ENCODE measurements around the gene B4GALT3. TPM values are rescaled to one million over a fixed set of nuclear protein-coding genes. Genes with fewer than 3 reads are reported as not detected.

The B4GALT3 gene
- total RNA-seq, 2 donors from 2014 or later: 38.2 to 68.7 TPM

GRCh38 chr1:161196521-161197451 lies 19.5 kb upstream of the B4GALT3 start:
- Histone ChIP-seq H3K36me3 (no peaks in the 10 kb centered on the region), H3K9me3 (no peaks in the 10 kb centered on the region), H3K4me1 (replicated peaks) (no peaks in the 10 kb centered on the region), H3K27me3 (replicated peaks; ENCODE audit: insufficient read depth) (no peaks in the 10 kb centered on the region), H3K27ac (peak overlapping the region; percentile 45 to 59), H3K4me3 (no peak overlapping the region)
- TF ChIP-seq POLR2A (IDR thresholded peaks at IDR 0.05) (no peak), POLR2AphosphoS5 (IDR thresholded peaks at IDR 0.05) (no peak)
- TF ChIP-seq, protein P1, sequence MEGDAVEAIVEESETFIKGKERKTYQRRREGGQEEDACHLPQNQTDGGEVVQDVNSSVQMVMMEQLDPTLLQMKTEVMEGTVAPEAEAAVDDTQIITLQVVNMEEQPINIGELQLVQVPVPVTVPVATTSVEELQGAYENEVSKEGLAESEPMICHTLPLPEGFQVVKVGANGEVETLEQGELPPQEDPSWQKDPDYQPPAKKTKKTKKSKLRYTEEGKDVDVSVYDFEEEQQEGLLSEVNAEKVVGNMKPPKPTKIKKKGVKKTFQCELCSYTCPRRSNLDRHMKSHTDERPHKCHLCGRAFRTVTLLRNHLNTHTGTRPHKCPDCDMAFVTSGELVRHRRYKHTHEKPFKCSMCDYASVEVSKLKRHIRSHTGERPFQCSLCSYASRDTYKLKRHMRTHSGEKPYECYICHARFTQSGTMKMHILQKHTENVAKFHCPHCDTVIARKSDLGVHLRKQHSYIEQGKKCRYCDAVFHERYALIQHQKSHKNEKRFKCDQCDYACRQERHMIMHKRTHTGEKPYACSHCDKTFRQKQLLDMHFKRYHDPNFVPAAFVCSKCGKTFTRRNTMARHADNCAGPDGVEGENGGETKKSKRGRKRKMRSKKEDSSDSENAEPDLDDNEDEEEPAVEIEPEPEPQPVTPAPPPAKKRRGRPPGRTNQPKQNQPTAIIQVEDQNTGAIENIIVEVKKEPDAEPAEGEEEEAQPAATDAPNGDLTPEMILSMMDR (IDR thresholded peaks at IDR 0.05): no peak
- WGBS: 74% methylated on average over 27 of the region's 27 CpGs
- intact Hi-C loops (cut with DNase I): no loop called here
- DNase-seq (ENCODE audit: low spot score): no peak

DNA sequence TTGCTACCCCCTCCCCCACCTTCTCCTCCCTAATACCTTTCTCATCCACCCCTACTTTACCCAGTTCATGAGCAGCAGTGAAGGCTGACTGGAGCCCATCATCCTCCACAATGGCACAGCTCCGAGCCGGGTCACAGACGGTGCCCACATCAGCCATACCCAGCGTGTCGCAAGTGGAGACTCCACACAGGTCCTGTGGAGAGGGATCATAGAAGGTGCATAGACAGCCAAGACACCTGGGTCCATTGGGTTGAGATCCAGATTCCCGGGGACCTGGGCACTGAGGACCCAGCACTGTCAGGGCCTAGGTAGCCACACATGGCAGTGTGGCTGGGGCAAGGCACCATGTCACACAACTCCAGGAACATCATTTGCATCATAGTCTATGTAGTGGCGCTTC lies 18.8 kb upstream of the B4GALT3 start:
- Histone ChIP-seq H3K4me3 (no peak overlapping the region), H3K36me3 (no peaks in the 10 kb centered on the region), H3K4me1 (replicated peaks) (no peaks in the 10 kb centered on the region), H3K27ac (no peak overlapping the region), H3K27me3 (replicated peaks; ENCODE audit: insufficient read depth) (no peaks in the 10 kb centered on the region), H3K9me3 (no peaks in the 10 kb centered on the region)
- intact Hi-C loops (cut with DNase I): no loop called here
- no peak for DNase-seq (ENCODE audit: low spot score)
- TF ChIP-seq POLR2AphosphoS5 (IDR thresholded peaks at IDR 0.05) (no peak), POLR2A (IDR thresholded peaks at IDR 0.05) (no peak)
- TF ChIP-seq, protein P1 (IDR thresholded peaks at IDR 0.05): no peak
- WGBS: 98% methylated on average over 7 of the region's 7 CpGs

DNA sequence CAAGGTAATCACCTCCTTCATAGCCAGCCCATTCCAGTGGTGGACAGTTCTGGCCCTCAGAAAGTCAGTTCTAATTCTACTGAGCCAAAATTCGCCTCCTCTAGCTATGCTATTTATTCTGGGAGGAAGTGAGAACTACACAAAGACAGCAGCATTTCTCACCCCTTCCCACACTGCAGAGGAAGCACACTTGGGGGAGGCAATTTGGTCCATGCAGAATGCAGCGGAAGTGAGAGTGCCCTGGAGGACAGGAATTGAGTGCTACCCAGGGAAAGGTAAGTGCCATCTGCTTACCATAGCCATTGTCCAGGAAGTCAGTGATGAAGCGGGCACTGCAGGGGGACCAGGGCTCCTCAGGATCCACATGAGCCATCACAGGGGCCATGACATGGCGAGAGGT lies 17.9 kb upstream of the B4GALT3 start:
- no peak overlapping the region for H3K4me3 ChIP-seq
- H3K4me1 ChIP-seq (replicated peaks): no peaks in the 10 kb centered on the region
- no peak overlapping the region for H3K27ac ChIP-seq

GRCh38 chr1:161193561-161194235 lies 16.4 kb upstream of the B4GALT3 start:
- Histone ChIP-seq H3K36me3 (no peaks in the 10 kb centered on the region), H3K27ac (no peak overlapping the region), H3K27me3 (replicated peaks; ENCODE audit: insufficient read depth) (no peaks in the 10 kb centered on the region), H3K9me3 (no peaks in the 10 kb centered on the region), H3K4me1 (replicated peaks) (no peaks in the 10 kb centered on the region), H3K4me3 (no peak overlapping the region)
- 81% methylated on average over 15 of the region's 21 CpGs for WGBS
- DNase-seq (ENCODE audit: low spot score): no peak
- TF ChIP-seq POLR2A (IDR thresholded peaks at IDR 0.05) (no peak), POLR2AphosphoS5 (IDR thresholded peaks at IDR 0.05) (no peak)
- TF ChIP-seq, protein P1 (IDR thresholded peaks at IDR 0.05): no peak
- intact Hi-C loops (cut with DNase I): no loop called here

More for the DNA sequence above, 17.9 kb upstream of the B4GALT3 start:
- no peaks in the 10 kb centered on the region for H3K36me3 ChIP-seq
- no peaks in the 10 kb centered on the region for H3K27me3 ChIP-seq (replicated peaks; ENCODE audit: insufficient read depth)
- DNase-seq (ENCODE audit: low spot score): no peak
- intact Hi-C loops (cut with DNase I): no loop called here
- TF ChIP-seq POLR2AphosphoS5 (IDR thresholded peaks at IDR 0.05) (no peak), POLR2A (IDR thresholded peaks at IDR 0.05) (no peak)
- TF ChIP-seq, protein P1 (IDR thresholded peaks at IDR 0.05): no peak
- WGBS: 84% methylated on average over 4 of the region's 4 CpGs
- H3K9me3 ChIP-seq: no peaks in the 10 kb centered on the region

Data from prostate gland (tissue), 2 donors.